Superior temporal gyrus (tissue), 1 donor: ENCODE data around the gene TEAD4.

ENCODE experiments used
- DNase-seq: peaks from one replicate; pipeline ENCODE4 v3.0.0-alpha.2; 2016; ENCODE audit errors: extremely low spot score

Gene TEAD4

GRCh38 chr12:2959192-2959504, at the start of gene TEAD4:
TSS of gene TEAD4 (plus strand) at chr12:2959397.
- no peak for DNase-seq

DNA sequence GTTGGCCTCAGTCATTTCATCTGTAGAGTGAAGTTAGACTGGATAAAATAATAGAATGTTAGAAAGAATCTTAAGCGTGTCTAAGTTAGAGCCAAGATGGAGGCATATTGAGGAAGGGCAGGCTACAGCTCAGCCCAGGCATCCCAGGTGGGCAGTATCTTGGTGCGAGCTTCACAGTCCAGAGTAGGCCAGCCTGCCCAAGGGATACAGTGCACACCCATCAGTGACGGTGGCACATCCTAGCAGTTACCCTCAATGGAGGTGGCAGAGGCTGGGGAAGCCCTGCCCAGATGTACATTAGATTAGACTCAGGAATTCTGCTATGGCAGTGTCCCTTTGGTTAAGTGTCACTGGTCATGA, 47.0 kb upstream of the TEAD4 start:
- no peak for DNase-seq

- DNase-seq, result no peak
Observed at GRCh38 chr12:2919249-2919648, 39.9 kb upstream of the TEAD4 start.

DNA sequence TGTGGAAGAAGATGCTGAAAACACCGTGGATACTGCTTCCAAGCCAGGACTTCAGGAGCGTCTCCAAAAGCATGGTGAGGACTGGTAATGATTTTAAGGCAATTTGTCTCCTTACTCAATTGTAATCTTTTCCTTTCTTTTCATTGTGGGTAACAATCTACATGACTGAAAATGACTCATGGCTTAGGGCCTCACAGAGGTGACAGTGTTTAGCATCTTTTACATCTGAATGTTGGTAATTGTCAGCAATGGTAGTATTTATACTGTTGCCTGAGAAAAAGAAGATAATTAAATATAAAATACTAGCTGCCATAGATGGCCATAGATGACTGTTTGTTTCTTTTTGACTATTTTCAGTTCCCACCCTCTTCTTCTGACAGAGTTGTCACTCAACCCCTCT, 36.9 kb upstream of the TEAD4 start:
- no peak for DNase-seq

DNA sequence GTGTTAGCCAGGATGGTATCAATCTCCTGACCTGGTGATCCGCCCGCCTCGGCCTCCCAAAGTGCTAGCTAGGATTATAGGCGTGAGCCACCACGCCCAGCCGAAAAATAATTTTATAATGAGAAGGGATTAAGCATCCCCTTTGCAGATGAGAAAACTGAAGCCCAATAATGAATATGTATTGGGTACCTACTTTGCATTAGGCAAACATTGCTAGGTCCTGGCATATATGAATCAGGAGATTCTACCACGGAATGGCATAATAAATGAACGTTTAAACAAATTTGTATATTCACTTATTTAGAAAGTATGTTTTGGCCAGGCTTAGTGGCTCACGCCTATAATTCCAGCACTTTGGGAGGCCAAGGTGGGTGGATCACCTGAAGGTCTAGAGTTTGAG, 36.1 kb upstream of the TEAD4 start:
- DNase-seq, result no peak

GRCh38 chr12:2924019-2924418, 35.2 kb upstream of the TEAD4 start:
- DNase-seq, result no peak

- no peak for DNase-seq
Observed at GRCh38 chr12:2925322-2925995, 33.7 kb upstream of the TEAD4 start.

DNA sequence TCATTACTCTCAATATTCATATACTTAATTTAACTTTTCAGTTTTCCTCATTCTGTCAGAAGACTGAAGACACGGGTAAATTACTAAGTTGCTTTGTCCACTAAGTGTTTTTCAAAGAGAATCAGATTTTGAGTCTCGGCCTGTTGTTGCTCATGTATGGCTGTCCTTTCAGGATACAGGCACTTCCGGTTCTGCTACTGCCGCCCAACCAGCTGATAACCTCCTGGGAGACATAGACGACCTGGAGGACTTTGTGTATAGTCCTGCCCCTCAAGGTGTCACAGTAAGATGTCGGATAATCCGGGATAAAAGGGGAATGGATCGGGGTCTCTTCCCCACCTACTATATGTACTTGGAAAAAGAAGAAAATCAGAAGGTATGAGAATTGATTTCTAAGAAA, 28.3 kb upstream of the TEAD4 start:
- no peak for DNase-seq

DNA sequence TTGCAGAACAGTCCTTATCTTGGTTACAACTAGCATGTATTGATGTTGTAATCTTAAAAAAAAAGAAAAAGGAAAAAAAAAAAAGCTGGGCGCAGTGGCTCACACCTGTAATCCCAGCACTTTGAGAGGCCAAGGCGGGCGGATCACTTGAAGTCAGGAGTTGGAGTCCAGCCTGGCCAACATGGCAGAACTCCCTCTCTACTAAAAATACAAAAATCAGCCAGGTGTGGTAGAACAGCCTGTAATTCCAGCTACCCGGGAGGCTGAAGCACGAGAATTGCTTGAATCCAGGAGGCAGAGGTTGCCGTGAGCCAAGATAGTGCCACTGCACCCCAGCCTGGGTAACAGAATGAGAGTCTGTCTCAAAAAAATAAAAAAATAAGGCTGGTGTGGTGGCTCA, 25.6 kb upstream of the TEAD4 start:
- no peak for DNase-seq

DNA sequence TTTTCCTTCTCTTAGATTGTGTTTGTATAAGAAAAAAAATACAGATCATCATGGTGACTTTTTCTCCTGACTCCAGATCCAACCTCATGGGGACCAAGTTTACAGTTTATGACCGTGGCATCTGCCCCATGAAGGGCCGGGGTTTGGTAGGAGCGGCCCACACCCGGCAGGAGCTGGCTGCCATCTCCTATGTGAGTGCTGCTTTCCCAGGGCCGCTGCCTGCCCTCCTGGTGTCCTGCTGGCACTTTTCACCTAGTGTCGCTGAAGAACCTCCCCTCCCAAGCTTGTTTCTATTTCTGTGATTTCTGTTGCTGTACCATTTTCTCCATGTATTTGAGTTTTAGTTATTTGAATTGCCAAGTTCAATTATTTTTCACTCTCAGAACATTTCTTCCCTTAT, 24.8 kb upstream of the TEAD4 start:
- DNase-seq, result no peak

DNA sequence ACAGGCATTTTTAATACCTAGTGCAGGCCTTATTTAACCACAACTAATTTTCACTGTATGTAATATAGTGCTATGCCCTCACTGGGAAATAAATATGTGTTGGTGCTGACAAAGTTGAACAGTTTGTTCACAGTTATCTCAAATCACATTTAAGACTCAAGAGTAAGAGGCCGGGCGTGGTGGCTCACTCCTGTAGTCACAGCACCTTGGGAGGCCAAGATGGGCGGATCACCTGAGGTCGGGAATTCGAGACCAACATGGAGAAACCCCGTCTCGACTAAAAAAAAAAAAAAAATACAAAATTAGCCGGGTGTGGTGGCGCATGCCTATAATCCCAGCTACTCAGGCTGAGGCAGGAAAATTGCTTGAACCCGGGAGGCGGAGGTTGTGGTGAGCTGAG, 22.9 kb upstream of the TEAD4 start:
- no peak for DNase-seq

DNA sequence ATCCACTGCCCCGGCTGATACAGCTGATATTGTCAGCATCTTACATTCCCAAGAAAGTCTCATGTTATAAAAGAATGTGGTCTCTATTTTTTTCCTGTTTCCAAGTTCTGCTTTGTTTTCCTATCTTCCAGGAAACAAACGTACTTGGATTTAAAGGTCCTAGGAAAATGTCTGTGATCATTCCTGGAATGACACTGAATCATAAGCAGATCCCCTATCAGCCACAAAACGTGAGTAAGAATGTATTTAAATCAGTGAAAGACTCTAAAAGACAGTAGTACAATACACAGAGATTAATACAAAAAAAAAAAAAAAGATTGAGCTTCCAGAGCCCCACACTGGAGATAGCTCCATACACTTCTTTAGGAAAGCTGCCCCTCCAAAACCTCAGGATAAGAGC, 21.7 kb upstream of the TEAD4 start:
- DNase-seq, result no peak

DNA sequence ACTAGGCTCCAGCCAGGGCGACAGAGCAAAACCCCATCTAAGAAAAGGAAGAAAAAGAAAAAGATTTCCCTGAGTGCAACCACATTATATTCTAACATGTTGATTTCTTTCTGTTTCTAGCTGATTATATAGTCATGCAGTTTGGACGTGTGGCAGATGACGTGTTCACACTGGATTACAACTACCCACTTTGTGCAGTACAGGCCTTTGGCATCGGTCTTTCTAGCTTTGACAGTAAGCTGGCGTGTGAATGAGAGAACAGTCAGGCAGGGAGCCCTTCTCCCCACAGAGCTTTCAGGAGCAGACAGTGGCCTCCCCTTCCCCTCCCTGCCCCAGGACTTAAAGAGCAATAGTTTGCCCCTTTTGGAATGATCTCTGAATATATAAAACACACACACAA, 20.0 kb upstream of the TEAD4 start:
- no peak for DNase-seq

DNA sequence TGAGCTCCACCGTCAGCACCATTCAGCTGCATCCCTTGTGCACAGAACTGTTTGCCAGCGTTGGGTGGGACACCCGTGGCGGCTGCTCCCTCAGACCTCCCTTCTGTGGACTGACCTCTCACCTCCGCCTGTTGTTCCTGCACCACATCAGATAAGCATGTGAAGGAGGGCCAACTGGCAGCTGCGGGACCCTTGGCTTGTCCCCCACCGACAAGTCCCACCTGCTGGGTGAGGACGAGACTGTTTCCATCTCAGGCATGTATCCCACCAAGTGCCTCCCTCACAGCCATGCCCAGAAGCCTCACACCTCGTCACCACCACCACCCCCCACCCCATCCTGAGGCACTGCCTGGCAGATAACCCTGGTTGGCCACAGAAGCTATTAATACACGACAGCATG, 18.6 kb upstream of the TEAD4 start:
- DNase-seq, result no peak

GRCh38 chr12:2941524-2941923, 17.7 kb upstream of the TEAD4 start:
- no peak for DNase-seq

- peak; percentile 73 for DNase-seq
Observed at GRCh38 chr12:2944401-2945047, 14.7 kb upstream of the TEAD4 start.

- DNase-seq, result no peak
Observed at GRCh38 chr12:2949411-2949810, 9.8 kb upstream of the TEAD4 start.

GRCh38 chr12:2955888-2956287, 3.3 kb upstream of the TEAD4 start:
- DNase-seq, result no peak

DNA sequence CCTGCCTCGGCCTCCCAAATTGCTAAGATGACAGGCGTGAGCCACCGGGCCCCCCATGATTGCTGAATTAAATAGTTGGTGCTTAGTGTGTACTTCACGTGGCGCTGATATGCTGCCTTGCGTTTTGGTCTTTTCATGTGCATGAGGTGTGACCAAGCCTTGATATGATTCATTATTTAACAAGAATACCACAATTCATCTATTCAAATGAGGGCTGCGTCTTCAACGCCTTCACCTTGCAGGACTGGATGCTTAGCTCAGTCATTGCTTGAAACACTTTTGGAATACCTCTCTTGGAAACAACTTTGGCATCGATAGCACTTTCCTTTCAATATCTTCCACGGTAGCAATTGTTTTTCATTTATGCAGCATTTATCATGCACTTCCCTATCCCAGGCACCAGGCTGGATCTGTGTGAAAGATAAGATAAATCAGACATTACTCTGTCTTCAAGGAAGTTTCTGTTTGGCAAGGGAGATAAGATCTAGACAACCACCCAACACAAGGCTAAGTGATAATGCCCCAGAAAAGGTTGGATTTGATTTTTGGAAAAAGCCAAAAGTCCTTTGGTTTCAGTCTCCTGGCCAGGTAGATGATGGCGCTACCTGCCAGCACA, 1.3 kb upstream of the TEAD4 start:
- no peak for DNase-seq

- no peak for DNase-seq
Observed at GRCh38 chr12:2958432-2959191, 585 bp upstream of the TEAD4 start.

DNA sequence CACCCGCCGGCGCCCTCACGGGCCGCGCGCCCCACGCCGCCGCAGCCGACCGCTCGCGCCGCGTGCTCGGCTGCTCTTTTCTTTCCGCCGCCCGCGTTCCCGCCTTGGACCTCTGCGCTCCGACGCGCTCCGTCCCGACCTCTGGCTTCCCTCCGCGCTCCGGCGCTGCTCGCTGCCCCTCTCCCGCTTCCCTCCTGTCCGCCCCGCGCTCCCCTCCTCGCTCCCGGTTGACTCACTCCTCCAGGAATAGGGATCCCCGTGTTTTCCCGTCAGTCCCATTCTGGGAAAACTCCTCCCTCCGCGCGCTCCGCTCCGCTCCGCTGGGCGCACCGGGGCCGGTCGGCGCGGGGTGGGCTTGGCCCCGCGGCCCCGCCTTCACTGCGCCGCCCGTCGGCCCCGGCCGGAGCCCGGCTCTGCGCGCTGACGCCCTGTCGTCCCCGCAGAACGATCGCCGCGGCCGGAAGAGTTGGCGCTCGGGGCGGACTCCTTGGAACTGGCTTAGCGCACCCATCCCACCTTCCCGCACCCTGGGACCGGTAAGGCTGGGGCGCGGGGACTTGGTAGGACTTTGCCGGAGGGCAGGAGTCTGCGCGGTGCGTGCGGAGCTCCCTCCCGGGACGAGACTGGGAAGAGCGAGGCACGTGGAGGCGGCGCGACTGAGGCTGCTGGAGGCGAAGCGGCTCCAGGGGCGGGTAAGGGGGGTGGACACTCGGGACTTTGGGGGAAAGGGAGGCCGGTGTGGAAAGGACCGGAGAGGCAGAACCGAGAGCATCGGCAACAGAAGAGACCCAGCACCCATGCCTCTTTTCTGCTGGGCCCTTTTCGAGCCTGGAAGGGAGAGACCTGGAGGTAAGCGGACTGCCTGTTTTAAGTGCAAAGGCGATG, 550 bp downstream of the TEAD4 start:
- no peak for DNase-seq

DNA sequence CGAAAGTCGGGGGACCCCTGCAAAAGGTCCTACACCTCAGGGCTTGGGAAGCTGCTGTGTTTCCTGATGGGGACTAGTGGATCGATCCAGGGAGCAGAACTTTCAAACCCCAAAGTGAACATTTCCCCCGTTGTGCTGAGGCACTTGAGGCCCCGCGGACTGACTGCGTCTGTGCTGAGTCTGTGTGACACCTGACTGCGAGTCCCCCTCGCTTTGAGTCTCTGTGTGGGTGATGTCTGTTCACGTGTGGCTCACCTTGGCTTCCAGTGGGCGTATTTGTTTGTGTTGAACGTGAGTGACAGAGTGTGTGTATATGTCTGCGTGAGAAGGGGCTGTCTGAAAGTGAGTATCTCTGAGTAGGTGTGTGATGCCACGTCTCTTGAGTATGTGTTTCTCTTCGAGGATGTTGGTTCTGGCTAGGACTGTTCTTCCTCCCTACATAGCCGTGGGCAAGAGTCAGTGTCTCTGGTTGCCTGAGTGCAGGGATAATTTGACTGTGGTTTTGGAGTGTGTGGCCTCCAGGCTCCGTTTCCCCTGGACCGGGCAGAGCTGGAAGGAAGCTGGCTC, 1.3 kb downstream of the TEAD4 start:
- no peak for DNase-seq
